ENCODE data around the gene TMEM269.

- TF ChIP-seq CTCF (IDR thresholded peaks at IDR 0.05) (no peak), EP300 (IDR thresholded peaks at IDR 0.05) (no peak), POLR2AphosphoS5 (IDR thresholded peaks at IDR 0.05) (no peak)
Measured at GRCh38 chr1:42822800-42823392, 38.1 kb downstream of the TMEM269 start.
